GM10266 (cell line): ENCODE data around the gene UBE2Q1.

ENCODE experiments used
- DNase-seq: peaks from one replicate; pipeline ENCODE4 v3.0.0; 2012; ENCODE audit errors: extremely low spot score
- CTCF ChIP-seq: IDR thresholded peaks from 2 replicates; pipeline ENCODE4 v1.5.1; 2012; ENCODE audit warnings: mild to moderate bottlenecking, low read depth; ENCODE audit not compliant: control insufficient read depth, insufficient read depth; ENCODE audit errors: missing control alignments

The UBE2Q1 gene

GRCh38 chr1:154503898-154504297, 54.6 kb downstream of the UBE2Q1 start:
- no peak for DNase-seq
- TF ChIP-seq CTCF: no peak

DNA sequence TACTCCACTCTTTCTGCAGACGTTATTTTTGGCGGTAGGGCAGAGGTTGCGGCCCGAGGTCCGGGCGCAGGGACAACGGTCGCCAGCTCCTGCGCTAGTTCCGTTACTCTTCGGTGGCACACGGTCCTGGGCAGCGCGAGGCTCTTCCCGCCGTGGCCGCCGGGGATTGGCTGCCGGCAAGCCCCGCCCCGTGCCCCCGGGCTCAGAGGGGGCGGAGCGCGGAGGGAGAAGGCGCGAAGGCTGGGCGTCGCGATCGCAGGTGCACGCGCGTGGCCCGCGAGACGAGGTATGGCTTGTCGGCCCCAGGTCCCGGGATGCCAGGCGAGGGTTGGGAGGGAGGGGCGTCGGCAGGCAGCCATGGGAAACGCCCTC, 55.7 kb downstream of the UBE2Q1 start:
- no peak for DNase-seq
- TF ChIP-seq CTCF: no peak

DNA sequence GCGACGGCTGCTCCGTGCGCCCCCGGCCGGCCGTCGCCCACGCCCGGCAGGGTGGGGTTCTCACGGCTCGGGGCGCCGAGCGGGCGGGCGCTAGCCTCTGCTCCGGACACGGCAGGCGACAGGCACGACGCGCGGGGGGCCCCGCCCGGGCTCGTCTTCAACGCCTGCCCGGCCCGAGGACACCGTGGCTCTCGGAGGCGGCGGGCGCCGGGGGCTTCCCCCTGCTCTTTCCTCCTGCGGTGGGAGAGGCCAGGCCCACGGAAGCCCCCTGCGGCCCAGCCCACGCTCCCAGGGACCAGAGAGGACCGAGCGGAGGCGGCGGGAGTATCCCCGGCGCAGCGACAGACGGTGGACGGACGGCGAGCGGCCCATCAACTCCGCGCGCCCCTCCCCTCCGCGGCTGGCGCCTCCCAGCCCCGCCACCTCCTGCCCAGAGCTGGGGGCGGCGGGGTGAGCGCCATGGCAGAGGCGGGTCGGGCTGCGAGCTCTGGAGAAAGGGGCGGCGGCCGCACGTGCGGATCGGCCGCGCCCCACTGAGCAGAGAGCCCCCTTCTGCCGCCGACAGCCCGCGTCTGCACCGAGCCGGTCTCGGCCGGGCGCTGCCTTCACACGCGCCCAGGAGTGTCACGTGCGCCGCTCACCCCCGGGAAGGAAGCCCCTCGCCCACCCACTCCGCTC, 56.3 kb downstream of the UBE2Q1 start, which contains the start of the genes SHE and TDRD10:
SHE (minus strand) TSS at position 347 of the 678 bp plus-strand sequence. CDS start 386 bp downstream, outside the sequence.
TDRD10 (plus strand) TSS at position 154 of the 678 bp plus-strand sequence. CDS start 4,685 bp downstream, outside the sequence.
- TF ChIP-seq CTCF: no peak
- DNase-seq: peak; percentile 69

- DNase-seq: peak; percentile 46
- TF ChIP-seq CTCF: no peak
Measured at GRCh38 chr1:154501423-154502065, 56.9 kb downstream of the UBE2Q1 start.

DNA sequence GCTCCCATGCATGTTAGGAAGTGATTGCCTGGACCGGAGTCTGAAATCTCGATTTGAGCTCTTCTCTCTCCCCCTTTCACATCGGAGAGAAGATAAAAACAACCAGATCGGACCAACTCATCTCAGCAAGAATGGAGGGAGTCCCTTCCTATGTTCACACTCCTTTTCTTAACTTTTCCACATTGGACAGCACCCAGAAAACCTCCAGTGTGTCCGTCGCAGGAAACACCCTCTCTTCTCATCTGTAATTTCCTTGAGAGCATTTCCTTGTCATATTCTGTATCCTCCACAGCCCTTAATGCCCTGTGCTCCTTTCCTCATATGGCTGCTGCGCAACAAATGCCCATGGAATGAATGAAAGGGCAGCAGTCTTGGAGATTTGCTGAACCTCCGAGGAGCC, 57.9 kb downstream of the UBE2Q1 start:
- DNase-seq: no peak
- no peak for TF ChIP-seq CTCF

GRCh38 chr1:154499446-154499845, 59.0 kb downstream of the UBE2Q1 start:
- no peak for DNase-seq
- TF ChIP-seq CTCF: no peak
